Measurements from ENCODE around the gene DAW1. TPM values are rescaled to one million over a fixed set of nuclear protein-coding genes. Genes with fewer than 3 reads are reported as not detected.

DAW1 gene
- total RNA-seq, 1 experiment from 2014 or later = 0.37 TPM

- H2BK120ac ChIP-seq (ENCODE audit: low read depth, low read length, poor library complexity, severe bottlenecking) = no peak overlapping the region
- no peak overlapping the region for H2AK5ac ChIP-seq (ENCODE audit: insufficient read length, low read length)
- H3K23ac ChIP-seq (ENCODE audit: insufficient read length, low read depth, low read length) = no peak overlapping the region
- no peaks in the 10 kb centered on the region for H4K20me1 ChIP-seq (ENCODE audit: control insufficient read depth, insufficient read depth, insufficient read length)
- no peak overlapping the region for H2BK15ac ChIP-seq (ENCODE audit: low read depth, low read length)
- H3K4me1 ChIP-seq (ENCODE audit: insufficient read depth, low read length) = no peaks in the 10 kb centered on the region
- no peaks in the 10 kb centered on the region for H3K79me1 ChIP-seq (ENCODE audit: insufficient read depth, low read depth, low read length, poor library complexity, severe bottlenecking)
- no peak overlapping the region for H2BK5ac ChIP-seq (ENCODE audit: insufficient read length, low read length)
- H3K4me2 ChIP-seq (ENCODE audit: insufficient read depth, insufficient read length, low read length) = no peak overlapping the region
- no peak overlapping the region for H2BK20ac ChIP-seq (ENCODE audit: low read depth, low read length, poor library complexity, severe bottlenecking)
- no peaks in the 10 kb centered on the region for H3K9me3 ChIP-seq (ENCODE audit: control insufficient read depth, low read depth, low read length)
- no CpG with 5 or more reads among the region's 4 CpGs for WGBS (ENCODE audit: extremely low coverage, insufficient read length, low lambda C conversion rate)
- no peaks in the 10 kb centered on the region for H3K79me2 ChIP-seq (ENCODE audit: insufficient read depth, low read length)
- no peak overlapping the region for H3K27ac ChIP-seq (ENCODE audit: insufficient read length, low read depth, low read length)
- no peak overlapping the region for H4K5ac ChIP-seq (ENCODE audit: insufficient read length, low read depth, low read length)
- Mint-ChIP-seq H3K9me3 (no peaks in the 10 kb centered on the region), H3K27me3 (ENCODE audit: low read depth) (peaks cover 9% of the 10 kb centered on the region), H3K27ac (peak overlapping the region in 1 of 3 experiments; percentile 18; a peak in 2 of 7 replicates), H3K36me3 (ENCODE audit: insufficient read depth in 1 of 3, low read depth in 3 of 3) (no peaks in the 10 kb centered on the region), H3K4me3 (no peak overlapping the region), H3K4me1 (peaks cover 8 to 9% of the 10 kb centered on the region in 2 experiments)
- no peak overlapping the region for H3K4ac ChIP-seq (ENCODE audit: low read depth, low read length)
- H4K91ac ChIP-seq (ENCODE audit: insufficient read length, low read depth, low read length) = no peak overlapping the region
- H2AFZ ChIP-seq (ENCODE audit: low read length) = no peak overlapping the region
- H3K14ac ChIP-seq (ENCODE audit: insufficient read depth, low read length) = no peak overlapping the region
- no peak for TF ChIP-seq CTCF (conservative IDR thresholded peaks at IDR 0.05)
- H3T11ph ChIP-seq (ENCODE audit: low read length) = no peak overlapping the region
- no peak overlapping the region for H3K56ac ChIP-seq (ENCODE audit: insufficient read length, low read depth, low read length)
- H4K8ac ChIP-seq (replicated peaks; ENCODE audit: insufficient read length, low read depth, low read length) = no peak overlapping the region
- no peaks in the 10 kb centered on the region for H3K27me3 ChIP-seq (ENCODE audit: insufficient read depth, low read length)
- no peak overlapping the region for H3K18ac ChIP-seq (ENCODE audit: insufficient read length, low read depth, low read length)
- no peak overlapping the region for H3K9ac ChIP-seq (ENCODE audit: extremely low read depth, insufficient read length, low read length)
- no peaks in the 10 kb centered on the region for H3K23me2 ChIP-seq (ENCODE audit: insufficient read length, low read depth, low read length, poor library complexity, severe bottlenecking)
- no peak for DNase-seq
- H2BK12ac ChIP-seq (ENCODE audit: insufficient read length, low read depth, low read length) = peak overlapping the region; percentile 50
Measured at GRCh38 chr2:227872676-227873075, 1.2 kb downstream of the DAW1 start.

All from H9 (cell line).